GM21381 (cell line): ENCODE results near the gene EN2.

Experiments used
- ATAC-seq: cut with Tn5 transposase; IDR thresholded peaks from one replicate; pipeline ENCODE4 v1.9.1; 2021; ENCODE audit warnings: mild to moderate bottlenecking, moderate library complexity; ENCODE audit not compliant: unreplicated experiment

Gene EN2

GRCh38 chr7:155507576-155507975 is 49.6 kb downstream of the EN2 start:
- no peak for ATAC-seq

DNA sequence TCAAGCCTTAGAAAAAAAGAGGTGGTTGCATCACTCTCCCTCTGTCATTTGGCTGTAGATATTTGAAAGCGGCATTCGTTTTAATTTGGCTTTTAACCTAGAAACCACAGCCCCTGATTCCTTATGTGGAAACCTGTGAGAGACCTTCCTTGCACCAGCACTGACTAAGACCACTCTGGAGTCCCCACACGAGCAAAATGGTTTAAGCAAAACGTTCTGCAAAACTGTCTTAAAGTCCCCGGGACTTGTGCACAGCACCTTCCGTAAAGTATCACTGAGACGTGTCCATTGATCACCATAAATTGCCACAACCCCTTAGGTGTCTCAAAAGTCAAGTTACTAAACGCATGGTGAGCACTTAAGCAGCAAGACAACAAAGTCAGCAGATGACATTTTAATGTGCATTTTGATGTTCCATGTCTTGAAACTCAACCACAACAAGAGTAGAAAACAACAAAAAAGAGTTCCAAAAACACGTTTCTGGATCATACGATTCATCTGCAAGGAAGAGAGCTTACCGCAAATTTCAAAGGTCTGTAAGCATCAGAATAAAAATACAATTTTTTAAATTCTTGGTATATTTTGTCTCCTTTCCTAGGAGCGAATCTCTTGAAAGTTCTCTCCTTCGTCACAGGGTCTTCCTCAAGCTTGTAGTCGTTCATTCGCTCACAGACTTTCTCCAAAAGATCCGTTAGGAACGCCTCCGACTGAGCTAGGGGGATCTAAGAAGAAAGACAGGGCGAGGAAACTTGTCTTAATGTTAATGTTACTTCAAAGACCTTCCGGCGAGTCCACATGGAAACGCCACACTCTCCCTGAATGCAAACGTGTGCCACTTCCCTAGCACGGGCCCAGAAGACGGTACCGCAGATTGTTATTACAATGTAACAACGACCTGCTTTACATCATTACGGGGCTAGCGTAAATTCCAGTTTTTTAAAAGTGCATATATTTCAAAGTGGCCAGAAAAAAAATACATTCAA is 50.7 kb downstream of the EN2 start:
- ATAC-seq: no peak

GRCh38 chr7:155509359-155509724 is 51.4 kb downstream of the EN2 start:
- no peak for ATAC-seq

GRCh38 chr7:155509725-155510551 is 52.0 kb downstream of the EN2 start:
- ATAC-seq: no peak

- no peak for ATAC-seq
Observed at GRCh38 chr7:155510975-155511701, 53.2 kb downstream of the EN2 start.

DNA sequence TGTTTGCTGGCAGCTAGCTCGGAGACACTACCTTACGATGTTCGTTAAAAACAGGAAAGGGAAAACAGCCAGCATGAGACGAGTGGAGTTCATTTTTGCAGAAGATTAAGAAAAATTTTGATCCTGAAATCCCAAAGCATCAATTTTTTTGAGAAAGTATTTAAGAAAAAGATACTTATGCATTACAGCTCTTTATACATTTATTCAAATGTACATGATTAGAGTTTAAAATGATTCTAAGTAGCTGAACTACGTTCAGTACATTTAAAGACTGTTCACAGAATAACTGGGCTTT is 53.7 kb downstream of the EN2 start:
- no peak for ATAC-seq

DNA sequence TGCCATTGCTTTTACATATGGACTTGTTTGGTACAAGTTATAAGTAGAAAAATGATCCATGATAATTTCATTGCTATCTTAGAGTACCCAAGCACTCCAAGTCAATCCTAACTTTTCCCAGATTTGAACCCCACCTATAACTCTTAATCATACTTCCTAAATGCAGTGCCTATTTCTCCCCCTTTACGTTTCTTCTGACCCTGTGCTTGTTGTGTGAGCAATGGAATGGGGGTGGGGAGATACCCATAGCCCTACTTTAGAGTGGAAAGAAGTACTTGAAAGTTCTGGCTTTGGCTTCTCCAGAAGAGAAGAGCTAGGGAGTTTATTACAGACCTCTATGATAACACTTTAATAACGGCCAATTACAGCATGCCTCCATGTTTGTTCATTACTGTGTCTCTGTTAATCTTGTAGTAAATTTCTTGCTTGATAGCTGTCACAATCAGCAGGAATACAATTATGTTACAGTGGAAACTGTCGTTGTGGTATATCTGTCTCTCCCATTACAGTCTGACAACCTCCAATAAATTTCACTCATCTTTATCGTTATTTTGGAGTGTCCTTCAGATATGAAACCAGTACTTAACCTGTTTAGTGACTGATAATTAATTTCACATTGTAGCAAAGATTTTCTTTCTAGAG is 54.4 kb downstream of the EN2 start:
- no peak for ATAC-seq

- ATAC-seq: no peak
Observed at GRCh38 chr7:155513543-155514285, 55.8 kb downstream of the EN2 start.

GRCh38 chr7:155514296-155514695 is 56.4 kb downstream of the EN2 start:
- no peak for ATAC-seq
